ENCODE results near the gene FMNL3. TPM values are rescaled to one million over a fixed set of nuclear protein-coding genes. Genes with fewer than 3 reads are reported as not detected.

Gene FMNL3
- total and polyA plus RNA-seq, 4 experiments from 2014 or later = 3.9 to 28.1 (median 17.0) TPM

- H3K4me3 ChIP-seq (ENCODE audit: low read length in 2 of 2) = no peak overlapping the region
- POLR2A ChIA-PET (ENCODE audit: partially characterized antibody) = interaction anchor here (1.0 to 2.7 kb wide), 3 partner anchors 34 to 86 kb away, joined by 3 to 7 read pairs (median 7); partner anchors contain the start of gene TMBIM6
- peaks cover 24% of the 10 kb centered on the region for H3K36me3 ChIP-seq (ENCODE audit: insufficient read depth, low read length)
- no peak for DNase-seq
- peaks cover 15% of the 10 kb centered on the region for H3K4me1 ChIP-seq (ENCODE audit: insufficient read depth, low read length)
- Mint-ChIP-seq H3K27ac (peak overlapping the region in 5 of 7 donors; percentile 24 to 86 (median 66)), H3K4me3 (peak overlapping the region in 2 of 8 donors; percentile 4 to 39), H3K4me1 (peaks cover 13 to 34% (median 27%) of the 10 kb centered on the region in 4 donors), H3K9me3 (no peaks in the 10 kb centered on the region), H3K27me3 (no peaks in the 10 kb centered on the region), H3K36me3 (peaks cover 52 to 66% of the 10 kb centered on the region in 2 donors)
- intact Hi-C loops (cut with micrococcal nuclease) = no loop called here
- CTCF ChIA-PET (ENCODE audit: partially characterized antibody) = interaction anchor here (1.1 to 3.4 kb wide), 5 partner anchors 11 to 86 kb away, joined by 3 to 21 read pairs (median 5); partner anchors contain the start of genes FMNL3 and TMBIM6
- H3K27ac ChIP-seq (ENCODE audit: low read depth, low read length) = no peak overlapping the region
- no peaks in the 10 kb centered on the region for H3K27me3 ChIP-seq (ENCODE audit: insufficient read depth, low read length)
- H3K9me3 ChIP-seq (ENCODE audit: control insufficient read depth in 1 of 2, low read length in 2 of 2) = no peaks in the 10 kb centered on the region
These were observed 51.5 kb downstream of the FMNL3 start for GRCh38 chr12:49655595-49656236.

- Histone ChIP-seq H3K4me1 (ENCODE audit: insufficient read depth, low read length) (peaks cover 11% of the 10 kb centered on the region), H3K27me3 (ENCODE audit: insufficient read depth, low read length) (no peaks in the 10 kb centered on the region), H3K9me3 (ENCODE audit: control insufficient read depth in 1 of 2, low read length in 2 of 2) (no peaks in the 10 kb centered on the region), H3K36me3 (ENCODE audit: insufficient read depth, low read length) (peaks cover 31% of the 10 kb centered on the region), H3K27ac (ENCODE audit: low read depth, low read length) (no peak overlapping the region), H3K4me3 (ENCODE audit: low read length in 2 of 2) (no peak overlapping the region)
- CTCF ChIA-PET (ENCODE audit: partially characterized antibody) = interaction anchor here (0.8 to 3.4 kb wide), 7 partner anchors 8 to 53 kb away, joined by 3 to 21 read pairs (median 3); no protein-coding TSS in a partner anchor
- H3K27me3 Mint-ChIP-seq = no peaks in the 10 kb centered on the region
- H3K4me1 Mint-ChIP-seq = peaks cover 9 to 30% (median 26%) of the 10 kb centered on the region in 4 donors
- POLR2A ChIA-PET (ENCODE audit: partially characterized antibody) = interaction anchor here (0.9 to 2.7 kb wide), 3 partner anchors 9 to 52 kb away, joined by 3 to 12 read pairs (median 7); no protein-coding TSS in a partner anchor
- no peak overlapping the region for H3K4me3 Mint-ChIP-seq
- peaks cover 52 to 73% of the 10 kb centered on the region in 2 donors for H3K36me3 Mint-ChIP-seq
- H3K9me3 Mint-ChIP-seq = no peaks in the 10 kb centered on the region
- H3K27ac Mint-ChIP-seq = peak overlapping the region in 2 of 7 donors; percentile 4 to 79
- DNase-seq = no peak
- intact Hi-C loops (cut with micrococcal nuclease) = no loop called here
These were observed 52.5 kb downstream of the FMNL3 start for GRCh38 chr12:49654715-49655114.

GRCh38 chr12:49652921-49653520 lies 54.2 kb downstream of the FMNL3 start:
- H3K9me3 ChIP-seq (ENCODE audit: control insufficient read depth in 1 of 2, low read length in 2 of 2) = no peaks in the 10 kb centered on the region
- ChIA-PET CTCF (ENCODE audit: partially characterized antibody) (interaction anchor here (0.9 to 3.4 kb wide), 5 partner anchors 8 to 17 kb away, joined by 3 to 21 read pairs (median 4); no protein-coding TSS in a partner anchor), POLR2A (ENCODE audit: partially characterized antibody) (interaction anchor here (1.0 to 1.3 kb wide), 2 partner anchors 8 to 10 kb away, joined by 3 to 5 read pairs; no protein-coding TSS in a partner anchor)
- Mint-ChIP-seq H3K36me3 (peaks cover 55 to 81% of the 10 kb centered on the region in 2 donors), H3K9me3 (no peaks in the 10 kb centered on the region), H3K4me1 (peaks cover 11 to 34% (median 31%) of the 10 kb centered on the region in 4 donors), H3K27ac (peak overlapping the region in 1 of 7 donors; percentile 24), H3K4me3 (no peak overlapping the region), H3K27me3 (no peaks in the 10 kb centered on the region)
- DNase-seq = no peak
- intact Hi-C loops (cut with micrococcal nuclease) = no loop called here
- peaks cover 17% of the 10 kb centered on the region for H3K4me1 ChIP-seq (ENCODE audit: insufficient read depth, low read length)
- no peaks in the 10 kb centered on the region for H3K27me3 ChIP-seq (ENCODE audit: insufficient read depth, low read length)
- peaks cover 42% of the 10 kb centered on the region for H3K36me3 ChIP-seq (ENCODE audit: insufficient read depth, low read length)
- H3K4me3 ChIP-seq (ENCODE audit: low read length in 2 of 2) = no peak overlapping the region
- H3K27ac ChIP-seq (ENCODE audit: low read depth, low read length) = no peak overlapping the region

GRCh38 chr12:49651855-49652254 lies 55.4 kb downstream of the FMNL3 start:
- Histone ChIP-seq H3K27me3 (ENCODE audit: insufficient read depth, low read length) (no peaks in the 10 kb centered on the region), H3K27ac (ENCODE audit: low read depth, low read length) (no peak overlapping the region), H3K36me3 (ENCODE audit: insufficient read depth, low read length) (peaks cover 48% of the 10 kb centered on the region), H3K9me3 (ENCODE audit: control insufficient read depth in 1 of 2, low read length in 2 of 2) (no peaks in the 10 kb centered on the region), H3K4me3 (ENCODE audit: low read length in 2 of 2) (no peak overlapping the region), H3K4me1 (ENCODE audit: insufficient read depth, low read length) (peaks cover 17% of the 10 kb centered on the region)
- POLR2A ChIA-PET (ENCODE audit: partially characterized antibody) = interaction anchor here (0.7 kb wide), 1 partner anchor 52 kb away, joined by 3 read pairs; no protein-coding TSS in a partner anchor
- Mint-ChIP-seq H3K4me3 (no peak overlapping the region), H3K9me3 (no peaks in the 10 kb centered on the region), H3K4me1 (peaks cover 8 to 35% (median 25%) of the 10 kb centered on the region in 4 donors), H3K27ac (peak overlapping the region in 4 of 7 donors; percentile 6 to 88 (median 46)), H3K36me3 (peaks cover 46 to 78% of the 10 kb centered on the region in 2 donors), H3K27me3 (no peaks in the 10 kb centered on the region)
- CTCF ChIA-PET (ENCODE audit: partially characterized antibody) = interaction anchor here (1.7 to 20.0 kb wide), 2 partner anchors 9 to 58 kb away, joined by 3 to 543 read pairs; partner anchors contain the start of gene FMNL3
- intact Hi-C loops (cut with micrococcal nuclease) = no loop called here
- no peak for DNase-seq

GRCh38 chr12:49649892-49650291 lies 57.3 kb downstream of the FMNL3 start:
- Histone ChIP-seq H3K36me3 (ENCODE audit: insufficient read depth, low read length) (peaks cover 53% of the 10 kb centered on the region), H3K4me1 (ENCODE audit: insufficient read depth, low read length) (peaks cover 11% of the 10 kb centered on the region), H3K4me3 (ENCODE audit: low read length in 2 of 2) (no peak overlapping the region), H3K9me3 (ENCODE audit: control insufficient read depth in 1 of 2, low read length in 2 of 2) (no peaks in the 10 kb centered on the region), H3K27ac (ENCODE audit: low read depth, low read length) (no peak overlapping the region), H3K27me3 (ENCODE audit: insufficient read depth, low read length) (no peaks in the 10 kb centered on the region)
- Mint-ChIP-seq H3K9me3 (no peaks in the 10 kb centered on the region), H3K27ac (peak overlapping the region in 6 of 7 donors; percentile 10 to 84 (median 51)), H3K36me3 (peaks cover 37 to 77% of the 10 kb centered on the region in 2 donors), H3K4me1 (peaks cover 7 to 40% (median 22%) of the 10 kb centered on the region in 4 donors), H3K27me3 (no peaks in the 10 kb centered on the region), H3K4me3 (no peak overlapping the region)
- ChIA-PET CTCF (ENCODE audit: partially characterized antibody) (interaction anchor here (3.6 to 20.0 kb wide), 2 partner anchors 12 to 60 kb away, joined by 20 to 543 read pairs; partner anchors contain the start of gene FMNL3), POLR2A (ENCODE audit: partially characterized antibody) (interaction anchor here (7.8 kb wide), 1 partner anchor 57 kb away, joined by 98 read pairs; the partner anchor contains the start of gene FMNL3)
- intact Hi-C loops (cut with micrococcal nuclease) = no loop called here
- DNase-seq = no peak

- ChIA-PET CTCF (ENCODE audit: partially characterized antibody) (interaction anchor here (1.0 to 20.0 kb wide), 5 partner anchors 12 to 92 kb away, joined by 3 to 543 read pairs (median 15); partner anchors contain the start of genes FMNL3 and TMBIM6), POLR2A (ENCODE audit: partially characterized antibody) (interaction anchor here (1.4 to 7.8 kb wide), 4 partner anchors 13 to 57 kb away, joined by 5 to 98 read pairs (median 11); partner anchors contain the start of gene FMNL3)
- H3K9me3 Mint-ChIP-seq = no peaks in the 10 kb centered on the region
- Histone ChIP-seq H3K4me3 (ENCODE audit: low read length in 2 of 2) (no peak overlapping the region), H3K27me3 (ENCODE audit: insufficient read depth, low read length) (no peaks in the 10 kb centered on the region), H3K27ac (ENCODE audit: low read depth, low read length) (no peak overlapping the region), H3K36me3 (ENCODE audit: insufficient read depth, low read length) (peaks cover 53% of the 10 kb centered on the region), H3K4me1 (ENCODE audit: insufficient read depth, low read length) (peaks cover 15% of the 10 kb centered on the region), H3K9me3 (ENCODE audit: control insufficient read depth in 1 of 2, low read length in 2 of 2) (no peaks in the 10 kb centered on the region)
- peaks cover 11 to 45% (median 23%) of the 10 kb centered on the region in 4 donors for H3K4me1 Mint-ChIP-seq
- H3K36me3 Mint-ChIP-seq = peaks cover 36 to 78% of the 10 kb centered on the region in 2 donors
- DNase-seq = no peak
- no peaks in the 10 kb centered on the region for H3K27me3 Mint-ChIP-seq
- intact Hi-C loops (cut with micrococcal nuclease) = no loop called here
- no peak overlapping the region for H3K4me3 Mint-ChIP-seq
- peak overlapping the region; percentile 15 to 84 (median 64) for H3K27ac Mint-ChIP-seq
These were observed 57.8 kb downstream of the FMNL3 start for GRCh38 chr12:49649445-49649844.
